HEK293 (cell line): ENCODE results near the gene DRP2.

Experiments used
- KLF8 ChIP-seq: fragments of 450-650 bp; formaldehyde crosslinking; IDR thresholded peaks from 2 replicates; pipeline ENCODE4 v1.5.1; 2016; ENCODE audit warnings: missing biosample characterization, missing genetic modification characterization
- YY1 ChIP-seq: fragments of 450-650 bp; formaldehyde crosslinking; IDR thresholded peaks from 2 replicates; pipeline ENCODE4 v1.5.1; 2018; ENCODE audit warnings: missing biosample characterization, missing genetic modification characterization
- ZNF10 ChIP-seq: fragments of 450-650 bp; formaldehyde crosslinking; IDR thresholded peaks from 2 replicates; pipeline ENCODE4 v1.5.1; 2017; ENCODE audit warnings: missing biosample characterization, missing genetic modification characterization
- ZNF549 ChIP-seq: fragments of 450-650 bp; IDR thresholded peaks from 2 replicates; pipeline ENCODE4 v1.5.1; 2018; ENCODE audit warnings: missing biosample characterization, missing genetic modification characterization, mild to moderate bottlenecking, inconsistent platforms, moderate library complexity
- ZNF843 ChIP-seq: fragments of 450-650 bp; formaldehyde crosslinking; IDR thresholded peaks from 2 replicates; pipeline ENCODE4 v1.5.1; 2016; ENCODE audit warnings: missing biosample characterization, missing genetic modification characterization
- TF ChIP-seq, protein P1 (sequence below): fragments of 450-650 bp; formaldehyde crosslinking; IDR thresholded peaks from 2 replicates; pipeline ENCODE4 v1.5.1; 2016; ENCODE audit warnings: missing biosample characterization, missing genetic modification characterization

DNA sequence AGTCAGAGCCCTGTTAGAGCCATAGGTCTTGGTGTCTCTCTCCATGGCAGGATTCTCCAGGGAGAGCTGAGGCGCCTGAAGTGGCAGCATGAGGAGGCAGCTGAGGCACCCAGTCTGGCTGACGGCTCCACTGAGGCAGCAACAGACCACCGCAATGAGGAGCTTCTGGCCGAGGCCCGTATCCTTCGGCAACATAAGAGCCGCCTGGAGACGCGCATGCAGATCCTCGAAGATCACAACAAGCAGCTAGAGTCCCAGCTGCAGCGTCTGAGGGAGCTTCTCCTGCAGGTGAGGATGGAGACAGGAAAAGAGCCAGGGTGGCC lies 38.6 kb downstream of the DRP2 start:
- TF ChIP-seq ZNF549, result no peak
- no peak for TF ChIP-seq KLF8 (tag by site-specific recombination)
- TF ChIP-seq, protein P1, sequence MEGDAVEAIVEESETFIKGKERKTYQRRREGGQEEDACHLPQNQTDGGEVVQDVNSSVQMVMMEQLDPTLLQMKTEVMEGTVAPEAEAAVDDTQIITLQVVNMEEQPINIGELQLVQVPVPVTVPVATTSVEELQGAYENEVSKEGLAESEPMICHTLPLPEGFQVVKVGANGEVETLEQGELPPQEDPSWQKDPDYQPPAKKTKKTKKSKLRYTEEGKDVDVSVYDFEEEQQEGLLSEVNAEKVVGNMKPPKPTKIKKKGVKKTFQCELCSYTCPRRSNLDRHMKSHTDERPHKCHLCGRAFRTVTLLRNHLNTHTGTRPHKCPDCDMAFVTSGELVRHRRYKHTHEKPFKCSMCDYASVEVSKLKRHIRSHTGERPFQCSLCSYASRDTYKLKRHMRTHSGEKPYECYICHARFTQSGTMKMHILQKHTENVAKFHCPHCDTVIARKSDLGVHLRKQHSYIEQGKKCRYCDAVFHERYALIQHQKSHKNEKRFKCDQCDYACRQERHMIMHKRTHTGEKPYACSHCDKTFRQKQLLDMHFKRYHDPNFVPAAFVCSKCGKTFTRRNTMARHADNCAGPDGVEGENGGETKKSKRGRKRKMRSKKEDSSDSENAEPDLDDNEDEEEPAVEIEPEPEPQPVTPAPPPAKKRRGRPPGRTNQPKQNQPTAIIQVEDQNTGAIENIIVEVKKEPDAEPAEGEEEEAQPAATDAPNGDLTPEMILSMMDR (tag by site-specific recombination), result no peak
- TF ChIP-seq ZNF10 (tag by site-specific recombination), result no peak
- TF ChIP-seq YY1 (tag by site-specific recombination), result no peak
- TF ChIP-seq ZNF843, result no peak
